Measurements from ENCODE around the gene DIPK1B. TPM values are rescaled to one million over a fixed set of nuclear protein-coding genes. Genes with fewer than 3 reads are reported as not detected.
A peak's percentile ranks its signal among the peaks of the same experiment; 100 is the strongest.

The DIPK1B gene
- total RNA-seq, 1 experiment from 2014 or later: 4.0 TPM

GRCh38 chr9:136773386-136774044 is 61.1 kb downstream of the DIPK1B start:
- CTCF ChIA-PET: no interaction called here
- no TSS peak for BruUV-seq (replicated peaks)
- no peaks in the 10 kb centered on the region for H3K9me3 Mint-ChIP-seq (ENCODE audit: low read depth, unreplicated experiment)
- H3K27me3 Mint-ChIP-seq (ENCODE audit: unreplicated experiment): peaks cover 35% of the 10 kb centered on the region
- TF ChIP-seq CTCF (IDR thresholded peaks at IDR 0.05; ENCODE audit: unreplicated experiment): no peak
- H3K36me3 Mint-ChIP-seq (ENCODE audit: insufficient read depth, unreplicated experiment): no peaks in the 10 kb centered on the region
- no peak overlapping the region for H3K27ac Mint-ChIP-seq (ENCODE audit: unreplicated experiment)
- H3K4me3 Mint-ChIP-seq (ENCODE audit: low read depth, unreplicated experiment): no peak overlapping the region
- peak; percentile 27 for DNase-seq
- intact Hi-C loops (cut with micrococcal nuclease; ENCODE audit: unreplicated experiment): no loop called here
- H3K4me1 Mint-ChIP-seq (ENCODE audit: low read depth, unreplicated experiment): peaks cover 16% of the 10 kb centered on the region

Small RNAs within 50 kb of the gene (microRNA-seq; reads per million reads assigned to microRNA genes)
- gene MIR126 (226 reads per million, percentile 72 among the genes with 10 or more reads in this experiment), gene MIR6722 (not detected)

Other genes with a start within 250 kb of the DIPK1B start
- 48.9 and 49.6 TPM in 2 replicates for gene SEC16A, start 229.5 kb upstream of the DIPK1B start, total RNA-seq (2022)
- gene NOTCH1, start 166.5 kb upstream of the DIPK1B start, total RNA-seq (2022): 11.7 and 17.7 TPM in 2 replicates
- gene EGFL7, start 49.7 kb upstream of the DIPK1B start, total RNA-seq (2022): 1.2 and 1.3 TPM in 2 replicates
- 40.4 and 45.4 TPM in 2 replicates for gene AGPAT2, start 25.1 kb upstream of the DIPK1B start, total RNA-seq (2022)
- 0.33 and 1.9 TPM in 2 replicates for gene LCN10, start 30.4 kb downstream of the DIPK1B start, total RNA-seq (2022)
- not detected in 2 replicates for gene LCN6, start 36.0 kb downstream of the DIPK1B start, total RNA-seq (2022)
- gene LCN8, start 45.7 kb downstream of the DIPK1B start, total RNA-seq (2022): not detected in 2 replicates
- gene LCN15, start 51.9 kb downstream of the DIPK1B start, total RNA-seq (2022): not detected in 2 replicates
- gene TMEM141, start 78.8 kb downstream of the DIPK1B start, total RNA-seq (2022): 64.1 and 75.8 TPM in 2 replicates
- gene CCDC183, start 83.8 kb downstream of the DIPK1B start, total RNA-seq (2022): 0.38 TPM in 1 of 2 replicates, not detected in the other
- 68.9 and 72.4 TPM in 2 replicates for gene RABL6, start 95.4 kb downstream of the DIPK1B start, total RNA-seq (2022)
- 2.9 and 3.2 TPM in 2 replicates for gene AJM1, start 129.9 kb downstream of the DIPK1B start, total RNA-seq (2022)
- 44.1 and 48.7 TPM in 2 replicates for gene PHPT1, start 136.8 kb downstream of the DIPK1B start, total RNA-seq (2022)
- gene MAMDC4, start 139.8 kb downstream of the DIPK1B start, total RNA-seq (2022): 3.1 and 3.6 TPM in 2 replicates
- gene EDF1, start 153.7 kb downstream of the DIPK1B start, total RNA-seq (2022): 233 and 238 TPM in 2 replicates
- 47.8 and 50.5 TPM in 2 replicates for gene TRAF2, start 173.9 kb downstream of the DIPK1B start, total RNA-seq (2022)
- 49.9 and 50.8 TPM in 2 replicates for gene FBXW5, start 232.2 kb downstream of the DIPK1B start, total RNA-seq (2022)
- 3.9 and 4.0 TPM in 2 replicates for gene C8G, start 232.7 kb downstream of the DIPK1B start, total RNA-seq (2022)
- 3.8 and 3.9 TPM in 2 replicates for gene LCN12, start 239.7 kb downstream of the DIPK1B start, total RNA-seq (2022)